Stimulated activated CD8-positive, alpha-beta memory T cell treated with anti-CD3 and anti-CD28 coated beads, Interleukin-4, amount 100 ng/mL, for 48 hours (primary cell): ENCODE data around the gene SPA17.
A peak's percentile ranks its signal among the peaks of the same experiment; 100 is the strongest.

ENCODE experiments used
- DNase-seq: peaks from one replicate; pipeline ENCODE4 v3.0.0-alpha.2; 2020

Gene SPA17

GRCh38 chr11:124663861-124664260 is 9.8 kb upstream of the SPA17 start:
- DNase-seq, result no peak

GRCh38 chr11:124667601-124668000 is 6.1 kb upstream of the SPA17 start:
- DNase-seq, result no peak

- DNase-seq, result peak; percentile 39
Measured at GRCh38 chr11:124669193-124669592, 4.5 kb upstream of the SPA17 start.

GRCh38 chr11:124670732-124671131 is 3.0 kb upstream of the SPA17 start:
- DNase-seq, result peak; percentile 25

GRCh38 chr11:124672536-124673215 is 1.0 kb upstream of the SPA17 start:
- no peak for DNase-seq

- no peak for DNase-seq
Measured at GRCh38 chr11:124674168-124674517, 439 bp downstream of the SPA17 start.

- DNase-seq, result no peak
Measured at GRCh38 chr11:124674571-124674970, 867 bp downstream of the SPA17 start.

- DNase-seq, result no peak
Measured at GRCh38 chr11:124676386-124676785, 2.7 kb downstream of the SPA17 start.

GRCh38 chr11:124678416-124678815 is 4.7 kb downstream of the SPA17 start:
- DNase-seq, result no peak

- DNase-seq, result no peak
Measured at GRCh38 chr11:124681421-124681820, 7.7 kb downstream of the SPA17 start.

GRCh38 chr11:124682443-124682842 is 8.7 kb downstream of the SPA17 start:
- no peak for DNase-seq

- no peak for DNase-seq
Measured at GRCh38 chr11:124693142-124693541, 19.4 kb downstream of the SPA17 start.

GRCh38 chr11:124699547-124699946 is 25.8 kb downstream of the SPA17 start:
- DNase-seq, result no peak

- DNase-seq, result no peak
Measured at GRCh38 chr11:124700028-124700427, 26.3 kb downstream of the SPA17 start.

- no peak for DNase-seq
Measured at GRCh38 chr11:124707829-124708228, 34.1 kb downstream of the SPA17 start.

- DNase-seq, result no peak
Measured at GRCh38 chr11:124712392-124712791, 38.7 kb downstream of the SPA17 start.

- no peak for DNase-seq
Measured at GRCh38 chr11:124716591-124716990, 42.9 kb downstream of the SPA17 start.

- no peak for DNase-seq
Measured at GRCh38 chr11:124717421-124717785, 43.7 kb downstream of the SPA17 start.

GRCh38 chr11:124717786-124718651 is 44.3 kb downstream of the SPA17 start:
- DNase-seq, result peak; percentile 31

GRCh38 chr11:124718801-124719200 is 45.1 kb downstream of the SPA17 start:
- DNase-seq, result no peak

GRCh38 chr11:124719534-124719933 is 45.8 kb downstream of the SPA17 start:
- no peak for DNase-seq

GRCh38 chr11:124722176-124722575 is 48.5 kb downstream of the SPA17 start:
- no peak for DNase-seq

- DNase-seq, result no peak
Measured at GRCh38 chr11:124724979-124725718, 51.4 kb downstream of the SPA17 start.

GRCh38 chr11:124725719-124726105 is 52.0 kb downstream of the SPA17 start:
- DNase-seq, result no peak
